Measurements from ENCODE around the gene TM9SF4.

Gene TM9SF4

DNA sequence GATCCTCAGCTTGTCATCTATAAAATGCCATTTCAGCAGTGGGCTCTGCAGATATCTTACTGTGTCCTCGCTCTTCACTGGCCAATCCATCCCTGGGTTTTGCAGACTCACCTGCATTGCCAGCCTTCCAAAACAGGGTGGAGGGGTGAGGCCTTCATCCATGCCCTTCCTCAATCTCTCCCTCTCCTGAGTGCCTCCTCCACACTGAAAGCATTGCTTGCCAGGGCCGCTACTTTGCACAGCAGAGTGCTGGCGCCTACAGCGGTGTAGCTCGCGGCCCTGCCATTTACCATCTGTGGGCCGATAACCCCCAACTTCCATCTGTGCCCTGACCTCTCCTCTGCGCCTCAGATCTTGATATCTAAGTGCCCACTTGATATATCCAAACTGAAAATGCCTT is 29.4 kb downstream of the TM9SF4 start:
- Histone ChIP-seq H3K4me3 (no peak overlapping the region), H3K9me3 (ENCODE audit: low read depth, low read length) (no peaks in the 10 kb centered on the region), H3K9ac (ENCODE audit: insufficient read length) (no peak overlapping the region), H3K27ac (no peak overlapping the region), H3K36me3 (ENCODE audit: insufficient read depth, low read length) (peaks cover 73% of the 10 kb centered on the region)
- TF ChIP-seq FOXP2 (optimal IDR thresholded peaks at IDR 0.05; ENCODE audit: control extremely low read depth, extremely low read length, insufficient read depth): no peak
- TF ChIP-seq EZH2 (IDR thresholded peaks at IDR 0.05): no peak
- no peak for TF ChIP-seq POLR2AphosphoS5 (IDR thresholded peaks at IDR 0.05; ENCODE audit: borderline replicate concordance, low read depth, low read length)
- no peak for DNase-seq (ENCODE audit: low read depth, low spot score)

DNA sequence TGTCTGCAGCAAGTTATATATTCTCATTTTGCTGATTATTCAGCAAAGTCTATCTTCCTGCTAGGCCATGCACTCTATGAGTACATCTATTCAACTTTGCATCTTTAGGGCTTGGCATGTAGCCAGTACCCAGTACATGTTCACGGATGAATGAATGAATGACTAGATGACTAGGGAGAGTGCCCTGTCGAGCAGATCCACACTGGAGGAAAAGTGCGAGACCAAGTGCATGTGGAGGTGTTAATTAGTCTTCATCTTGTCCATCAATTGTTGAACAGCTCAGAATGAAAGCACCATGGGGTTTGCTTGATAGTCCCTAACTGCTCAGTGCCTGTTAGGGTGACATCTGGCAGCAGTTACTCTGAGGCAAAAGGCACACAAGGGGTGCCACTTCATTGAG is 30.4 kb downstream of the TM9SF4 start:
- H3K36me3 ChIP-seq (ENCODE audit: insufficient read depth, low read length): peaks cover 83% of the 10 kb centered on the region
- DNase-seq (ENCODE audit: low read depth, low spot score): no peak
- H3K27ac ChIP-seq: no peak overlapping the region
- no peak for TF ChIP-seq FOXP2 (optimal IDR thresholded peaks at IDR 0.05; ENCODE audit: control extremely low read depth, extremely low read length, insufficient read depth)
- TF ChIP-seq EZH2 (IDR thresholded peaks at IDR 0.05): no peak
- TF ChIP-seq POLR2AphosphoS5 (IDR thresholded peaks at IDR 0.05; ENCODE audit: borderline replicate concordance, low read depth, low read length): no peak
- H3K9ac ChIP-seq (ENCODE audit: insufficient read length): no peak overlapping the region
- no peak overlapping the region for H3K4me3 ChIP-seq
- H3K9me3 ChIP-seq (ENCODE audit: low read depth, low read length): no peaks in the 10 kb centered on the region

DNA sequence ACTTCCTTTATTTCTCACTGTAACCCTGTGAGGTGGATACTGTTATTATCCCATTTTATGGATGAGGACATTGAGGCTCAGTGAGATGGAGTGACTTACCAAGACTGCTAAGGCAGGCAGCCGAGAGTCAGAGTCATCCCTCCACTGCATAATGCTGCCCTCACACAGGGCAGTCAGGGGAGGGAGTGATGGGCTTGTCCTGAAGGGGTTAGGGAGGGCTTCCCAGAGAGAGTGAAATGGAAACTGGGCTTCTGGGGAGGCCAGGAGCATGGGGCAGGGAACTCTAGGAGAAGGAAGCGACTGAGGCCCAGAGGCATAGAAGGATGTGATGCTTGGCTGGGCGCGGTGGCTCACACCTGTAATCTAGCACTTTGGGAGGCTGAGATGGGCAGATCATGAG is 31.1 kb downstream of the TM9SF4 start:
- Histone ChIP-seq H3K9me3 (ENCODE audit: low read depth, low read length) (no peaks in the 10 kb centered on the region), H3K36me3 (ENCODE audit: insufficient read depth, low read length) (peaks cover 88% of the 10 kb centered on the region), H3K27ac (no peak overlapping the region), H3K4me3 (no peak overlapping the region), H3K9ac (ENCODE audit: insufficient read length) (no peak overlapping the region)
- no peak for DNase-seq (ENCODE audit: low read depth, low spot score)
- TF ChIP-seq EZH2 (IDR thresholded peaks at IDR 0.05) (no peak), FOXP2 (optimal IDR thresholded peaks at IDR 0.05; ENCODE audit: control extremely low read depth, extremely low read length, insufficient read depth) (no peak), POLR2AphosphoS5 (IDR thresholded peaks at IDR 0.05; ENCODE audit: borderline replicate concordance, low read depth, low read length) (no peak)

DNA sequence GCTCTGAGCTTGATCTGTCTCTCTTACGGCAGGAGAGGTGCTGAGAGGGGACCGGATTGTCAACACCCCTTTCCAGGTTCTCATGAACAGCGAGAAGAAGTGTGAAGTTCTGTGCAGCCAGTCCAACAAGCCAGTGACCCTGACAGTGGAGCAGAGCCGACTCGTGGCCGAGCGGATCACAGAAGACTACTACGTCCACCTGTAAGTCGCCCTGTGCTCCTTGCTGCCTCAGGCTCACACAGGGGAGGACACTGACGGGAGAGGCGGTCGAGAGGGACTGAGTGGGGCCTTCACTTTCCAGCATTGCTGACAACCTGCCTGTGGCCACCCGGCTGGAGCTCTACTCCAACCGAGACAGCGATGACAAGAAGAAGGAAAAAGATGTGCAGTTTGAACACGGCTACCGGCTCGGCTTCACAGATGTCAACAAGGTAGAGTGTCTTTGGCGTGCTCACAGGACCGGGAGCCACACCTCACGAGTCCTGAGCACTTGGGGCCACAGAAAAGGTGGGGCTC is 32.0 kb downstream of the TM9SF4 start:
- DNase-seq (ENCODE audit: low read depth, low spot score): no peak
- Histone ChIP-seq H3K36me3 (ENCODE audit: insufficient read depth, low read length) (peaks cover 88% of the 10 kb centered on the region), H3K27ac (no peak overlapping the region), H3K4me3 (no peak overlapping the region), H3K9me3 (ENCODE audit: low read depth, low read length) (no peaks in the 10 kb centered on the region), H3K9ac (ENCODE audit: insufficient read length) (no peak overlapping the region)
- no peak for TF ChIP-seq POLR2AphosphoS5 (IDR thresholded peaks at IDR 0.05; ENCODE audit: borderline replicate concordance, low read depth, low read length)
- no peak for TF ChIP-seq EZH2 (IDR thresholded peaks at IDR 0.05)
- TF ChIP-seq FOXP2 (optimal IDR thresholded peaks at IDR 0.05; ENCODE audit: control extremely low read depth, extremely low read length, insufficient read depth): no peak

DNA sequence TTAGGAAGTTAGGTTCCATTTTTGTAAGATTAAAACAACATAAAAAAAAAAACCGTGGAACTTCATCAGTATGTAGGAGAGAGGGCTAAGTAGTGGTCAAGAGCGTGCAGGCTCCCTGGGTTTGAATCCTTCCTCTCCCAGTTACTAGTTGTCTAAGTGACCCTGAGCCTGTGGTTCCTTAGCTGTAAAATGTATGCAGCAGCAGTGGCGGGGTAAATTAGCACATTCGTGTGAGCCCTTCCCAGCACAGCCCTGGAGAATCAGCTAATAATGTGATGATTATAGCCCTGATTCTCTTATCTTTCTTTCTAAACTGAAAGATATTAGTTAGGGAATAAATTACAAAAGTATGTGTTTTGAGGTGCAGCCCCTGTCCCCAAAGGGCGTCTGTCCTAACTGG is 32.6 kb downstream of the TM9SF4 start:
- Histone ChIP-seq H3K9me3 (ENCODE audit: low read depth, low read length) (no peaks in the 10 kb centered on the region), H3K36me3 (ENCODE audit: insufficient read depth, low read length) (peaks cover 87% of the 10 kb centered on the region), H3K9ac (ENCODE audit: insufficient read length) (no peak overlapping the region), H3K27ac (no peak overlapping the region), H3K4me3 (no peak overlapping the region)
- DNase-seq (ENCODE audit: low read depth, low spot score): no peak
- TF ChIP-seq EZH2 (IDR thresholded peaks at IDR 0.05): no peak

DNA sequence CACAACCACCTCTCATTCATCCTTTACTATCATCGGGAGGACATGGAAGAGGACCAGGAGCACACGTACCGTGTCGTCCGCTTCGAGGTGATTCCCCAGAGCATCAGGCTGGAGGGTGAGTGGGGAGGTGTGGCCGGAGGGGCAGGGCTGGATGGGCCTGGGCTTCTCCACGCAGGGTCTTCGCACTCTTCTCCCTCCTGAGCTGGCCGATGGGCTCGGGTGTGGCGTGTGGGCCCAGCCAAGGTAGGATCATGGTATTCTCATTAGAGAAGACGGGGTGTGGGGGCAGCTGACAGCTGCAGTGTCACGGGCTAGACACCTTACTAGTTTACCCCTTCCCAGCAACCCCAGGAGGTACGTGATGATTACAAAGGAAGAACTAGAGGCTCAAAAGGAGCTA is 33.5 kb downstream of the TM9SF4 start:
- DNase-seq (ENCODE audit: low read depth, low spot score): no peak
- no peak for TF ChIP-seq EZH2 (IDR thresholded peaks at IDR 0.05)
- no peak for TF ChIP-seq FOXP2 (optimal IDR thresholded peaks at IDR 0.05; ENCODE audit: control extremely low read depth, extremely low read length, insufficient read depth)
- TF ChIP-seq POLR2AphosphoS5 (IDR thresholded peaks at IDR 0.05; ENCODE audit: borderline replicate concordance, low read depth, low read length): no peak
- H3K27ac ChIP-seq: no peak overlapping the region
- no peak overlapping the region for H3K4me3 ChIP-seq
- H3K9me3 ChIP-seq (ENCODE audit: low read depth, low read length): no peaks in the 10 kb centered on the region
- peaks cover 86% of the 10 kb centered on the region for H3K36me3 ChIP-seq (ENCODE audit: insufficient read depth, low read length)
- no peak overlapping the region for H3K9ac ChIP-seq (ENCODE audit: insufficient read length)

DNA sequence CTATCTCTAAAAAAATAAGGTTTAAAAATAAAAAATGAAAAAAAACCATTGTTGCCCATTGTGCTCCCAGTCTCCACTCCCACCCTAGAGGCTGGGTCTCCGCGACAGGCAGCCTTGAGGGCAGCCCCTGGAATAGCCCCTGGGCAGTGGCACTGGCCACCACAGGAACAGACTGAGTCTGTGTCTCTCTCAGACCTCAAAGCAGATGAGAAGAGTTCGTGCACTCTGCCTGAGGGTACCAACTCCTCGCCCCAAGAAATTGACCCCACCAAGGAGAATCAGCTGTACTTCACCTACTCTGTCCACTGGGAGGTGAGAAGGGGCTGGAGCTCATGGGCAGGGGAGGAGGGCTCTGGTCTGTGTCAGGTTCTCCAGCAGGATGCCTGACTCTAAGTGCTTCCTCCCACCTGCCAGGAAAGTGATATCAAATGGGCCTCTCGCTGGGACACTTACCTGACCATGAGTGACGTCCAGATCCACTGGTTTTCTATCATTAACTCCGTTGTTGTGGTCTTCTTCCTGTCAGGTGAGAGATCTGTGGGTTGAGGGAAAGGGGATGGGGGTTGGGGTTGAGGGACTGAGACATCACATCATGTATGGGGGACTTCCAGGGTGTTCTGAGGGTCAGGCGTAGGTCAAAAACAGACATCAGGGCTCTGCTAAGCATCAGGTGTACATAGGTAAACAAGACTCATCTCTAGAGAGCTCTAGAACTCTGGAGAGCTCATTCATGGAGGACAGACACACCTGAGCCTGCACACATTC is 35.6 kb downstream of the TM9SF4 start:
- no peak overlapping the region for H3K9ac ChIP-seq (ENCODE audit: insufficient read length)
- H3K4me3 ChIP-seq: no peak overlapping the region
- TF ChIP-seq EZH2 (IDR thresholded peaks at IDR 0.05) (no peak), POLR2AphosphoS5 (IDR thresholded peaks at IDR 0.05; ENCODE audit: borderline replicate concordance, low read depth, low read length) (no peak), FOXP2 (optimal IDR thresholded peaks at IDR 0.05; ENCODE audit: control extremely low read depth, extremely low read length, insufficient read depth) (no peak)
- H3K36me3 ChIP-seq (ENCODE audit: insufficient read depth, low read length): peaks cover 86% of the 10 kb centered on the region
- no peak overlapping the region for H3K27ac ChIP-seq
- DNase-seq (ENCODE audit: low read depth, low spot score): no peak
- H3K9me3 ChIP-seq (ENCODE audit: low read depth, low read length): no peaks in the 10 kb centered on the region

DNA sequence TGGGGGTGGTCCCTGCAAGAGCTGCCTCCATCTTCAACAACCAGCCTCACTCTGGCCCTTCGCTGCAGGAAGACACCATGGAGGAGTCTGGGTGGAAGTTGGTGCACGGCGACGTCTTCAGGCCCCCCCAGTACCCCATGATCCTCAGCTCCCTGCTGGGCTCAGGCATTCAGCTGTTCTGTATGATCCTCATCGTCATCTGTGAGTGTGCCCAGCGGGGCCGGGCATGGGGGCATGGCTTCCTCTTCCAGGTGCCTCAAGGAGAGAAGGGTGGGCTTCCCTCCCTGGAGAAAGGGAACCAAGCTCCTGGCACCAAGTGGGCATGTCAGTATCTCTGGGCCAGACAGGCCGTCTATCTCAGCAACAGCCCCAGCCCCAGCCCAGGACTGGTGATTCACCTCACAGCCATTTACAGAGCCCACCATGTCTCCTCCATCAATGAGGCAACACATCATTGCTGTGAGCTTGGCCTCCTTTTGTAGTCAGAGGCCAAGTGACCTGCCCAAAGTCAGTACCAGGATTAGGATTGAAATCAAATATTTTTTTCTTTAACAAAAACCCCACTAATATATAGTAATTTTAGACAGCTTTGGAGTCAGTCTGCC is 40.2 kb downstream of the TM9SF4 start:
- peaks cover 67% of the 10 kb centered on the region for H3K36me3 ChIP-seq (ENCODE audit: insufficient read depth, low read length)

More for the DNA sequence above, 40.2 kb downstream of the TM9SF4 start:
- TF ChIP-seq POLR2AphosphoS5 (IDR thresholded peaks at IDR 0.05; ENCODE audit: borderline replicate concordance, low read depth, low read length) (no peak), FOXP2 (optimal IDR thresholded peaks at IDR 0.05; ENCODE audit: control extremely low read depth, extremely low read length, insufficient read depth) (no peak), EZH2 (IDR thresholded peaks at IDR 0.05) (no peak)
- DNase-seq (ENCODE audit: low read depth, low spot score): no peak
- H3K9me3 ChIP-seq (ENCODE audit: low read depth, low read length): no peaks in the 10 kb centered on the region
- H3K27ac ChIP-seq: no peak overlapping the region
- no peak overlapping the region for H3K9ac ChIP-seq (ENCODE audit: insufficient read length)
- H3K4me3 ChIP-seq: no peak overlapping the region
